Renal pelvis (tissue), 4 donors: ENCODE data around the gene TEX22. TPM values are rescaled to one million over a fixed set of nuclear protein-coding genes. Genes with fewer than 3 reads are reported as not detected.

ENCODE experiments used
- DNase-seq: peaks from one replicate; pipeline ENCODE4 v3.0.0-alpha.2; 2013
- polyA plus RNA-seq, 3 donors: library from polyadenylated mRNA; unstranded; fragments of 120-200 nt; gene quantifications; one replicate each; pipeline ENCODE4 v1.2.1, GENCODE V29; 2013; ENCODE audit not compliant: insufficient read length in 3 of 3

The TEX22 gene
- polyA plus RNA-seq, 3 donors: 1.4 to 3.6 (median 2.6) TPM

DNA sequence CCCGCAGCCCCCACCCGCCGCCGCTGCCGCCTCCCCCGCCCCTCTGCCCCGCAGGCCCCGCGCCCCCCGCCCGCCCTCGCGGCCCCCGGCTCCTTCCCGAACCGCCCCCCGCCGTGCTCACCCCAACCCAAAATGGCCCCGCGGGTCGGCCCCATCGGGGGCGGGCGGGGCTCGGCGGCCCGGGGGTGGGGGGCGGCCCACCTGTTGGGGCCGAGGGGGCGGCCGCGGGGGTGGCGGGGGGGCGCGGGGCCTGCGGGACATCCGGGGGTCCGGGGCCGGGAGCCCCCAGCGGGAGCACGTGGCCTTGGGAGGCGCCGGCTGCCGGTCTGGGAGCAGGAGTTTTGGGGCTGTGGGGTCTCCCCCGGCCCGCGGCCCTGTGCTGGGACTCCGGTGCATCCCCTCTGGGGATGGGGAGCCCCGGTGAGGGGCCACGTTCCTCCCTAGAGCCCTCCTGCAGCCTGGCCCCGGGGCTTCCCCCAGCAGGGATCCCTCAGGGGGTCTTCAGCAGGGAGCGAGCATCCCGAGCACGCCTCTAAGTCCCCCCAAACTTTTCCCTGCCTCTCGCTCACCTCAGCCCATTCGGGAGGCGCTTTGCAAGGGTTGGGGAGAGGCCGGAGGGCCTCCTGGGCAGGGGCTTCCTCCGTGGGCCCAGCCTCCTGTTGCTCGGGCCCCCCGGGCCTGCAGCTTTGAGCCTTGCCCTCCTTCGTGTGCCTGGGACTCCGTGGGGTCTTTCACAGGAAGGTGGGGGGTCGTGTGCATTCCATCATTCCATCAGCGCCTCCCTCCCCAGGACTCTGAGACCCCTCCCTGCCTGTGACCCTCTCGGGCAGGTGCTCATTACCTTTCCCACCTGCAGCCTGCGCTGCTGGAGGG is 22.0 kb downstream of the TEX22 start:
- DNase-seq: no peak

DNA sequence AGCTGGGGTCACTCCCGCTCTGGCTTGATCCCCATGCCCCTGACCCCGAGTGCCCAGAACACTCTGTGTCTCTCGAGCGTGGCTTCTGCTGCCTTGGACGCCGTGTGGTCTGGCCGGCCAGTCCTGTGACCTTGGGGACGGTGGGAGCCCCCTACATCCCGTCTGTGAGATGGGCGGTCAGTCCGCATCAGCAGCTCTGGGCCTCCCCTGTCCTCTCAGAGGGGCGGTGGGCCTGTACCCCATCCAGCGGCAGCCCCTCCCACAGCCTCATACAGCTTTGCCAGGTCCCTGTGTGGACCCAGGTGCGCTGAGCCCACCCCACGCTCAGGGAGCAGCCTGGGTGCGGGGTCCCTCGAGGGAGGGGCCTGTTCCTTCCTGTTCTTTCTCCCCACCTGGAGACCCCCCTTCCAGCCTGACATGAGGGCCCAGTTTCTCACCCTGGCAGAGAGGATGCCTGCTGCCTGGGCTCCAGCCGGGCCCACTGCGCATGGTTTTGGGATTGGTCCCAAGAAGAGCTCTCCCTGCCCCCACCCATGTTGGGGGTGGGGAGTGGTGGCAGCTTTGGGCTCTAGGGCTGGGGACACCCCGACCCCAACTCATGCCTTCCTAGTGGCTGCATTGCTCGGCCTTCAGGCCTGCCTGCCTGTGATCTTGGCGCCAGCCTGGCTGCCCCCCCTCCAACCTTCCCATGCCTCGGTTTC is 22.8 kb downstream of the TEX22 start:
- no peak for DNase-seq

DNA sequence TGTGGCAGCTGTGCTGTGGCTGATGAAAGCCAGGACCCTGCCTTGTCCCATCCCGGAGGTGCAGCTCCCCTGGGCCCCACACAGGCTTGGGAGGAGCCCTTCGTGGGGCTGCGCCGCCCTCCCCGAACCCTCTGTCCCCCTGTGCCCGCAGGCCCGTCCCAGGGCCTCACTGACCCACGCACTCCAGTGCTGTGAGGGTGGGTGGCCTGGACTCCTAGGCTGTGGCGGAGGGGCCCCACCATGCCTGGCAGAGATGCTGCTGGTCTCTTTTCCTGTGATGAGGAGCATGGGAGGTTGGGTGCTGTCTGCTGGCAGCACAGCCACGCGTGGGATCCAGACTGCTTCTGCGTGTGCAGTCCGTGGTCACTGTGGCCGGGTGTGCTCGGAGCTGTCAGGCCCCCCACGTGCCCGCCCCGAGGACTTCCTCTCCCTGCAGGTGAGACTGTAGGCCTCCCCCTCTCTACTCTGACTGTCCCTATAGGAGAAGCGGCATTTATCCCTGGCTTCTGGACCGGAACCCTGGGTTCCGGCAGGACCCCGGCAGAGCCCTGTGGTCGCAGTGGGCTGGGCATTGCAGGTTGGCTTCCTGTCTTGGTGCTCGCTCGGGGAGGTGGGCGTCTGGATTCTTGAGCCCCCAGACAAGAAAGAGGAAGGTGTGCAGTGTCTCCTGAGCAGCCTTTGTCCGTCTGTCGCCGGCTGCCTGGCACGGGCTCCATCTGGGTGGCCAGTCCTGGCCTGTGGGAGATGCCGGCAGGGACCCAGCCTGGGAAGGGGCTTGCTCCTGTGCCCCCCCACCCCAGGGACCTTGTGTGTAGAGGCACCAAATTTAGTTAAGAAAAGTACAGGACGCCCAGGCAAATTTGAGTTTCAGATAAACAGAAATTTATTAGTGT is 23.6 kb downstream of the TEX22 start:
- no peak for DNase-seq

DNA sequence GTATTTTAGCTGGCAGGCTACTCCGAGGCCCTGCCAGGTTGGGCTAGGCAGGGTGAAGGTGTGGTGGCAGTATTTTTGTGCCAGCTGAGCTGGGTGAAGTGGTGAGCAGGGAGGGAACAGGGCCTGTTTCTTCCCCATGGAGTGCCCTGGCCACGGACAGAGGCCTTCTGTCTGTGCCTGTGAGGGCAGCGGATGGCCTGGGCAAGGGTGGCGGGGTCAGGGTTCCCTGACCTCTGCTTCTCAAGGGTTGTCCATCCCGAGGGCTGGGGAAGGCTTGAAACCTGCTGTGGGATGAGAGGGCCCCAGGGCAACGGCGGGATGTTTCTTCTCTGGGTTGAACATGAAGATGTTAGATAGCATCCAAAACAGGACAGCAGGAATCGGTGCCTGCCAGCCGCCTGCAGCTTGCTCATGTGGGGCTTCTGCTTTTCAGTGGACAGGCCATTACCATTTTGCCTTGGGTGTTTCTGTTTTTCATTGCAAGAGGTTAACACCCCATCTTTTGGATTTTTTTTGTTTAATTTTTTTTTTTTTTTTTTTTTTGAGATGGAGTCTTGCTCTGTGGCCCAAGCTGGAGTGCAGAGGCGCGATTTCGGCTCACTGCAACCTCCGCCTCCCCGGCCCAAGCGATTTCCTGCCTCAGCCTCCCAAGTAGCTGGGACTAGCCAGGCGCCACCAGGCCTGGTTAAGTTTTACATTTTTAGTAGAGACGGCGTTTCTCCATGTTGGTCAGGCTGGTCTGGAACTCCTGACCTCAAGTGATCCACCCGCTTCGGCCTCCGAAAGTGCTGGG is 24.6 kb downstream of the TEX22 start:
- no peak for DNase-seq

DNA sequence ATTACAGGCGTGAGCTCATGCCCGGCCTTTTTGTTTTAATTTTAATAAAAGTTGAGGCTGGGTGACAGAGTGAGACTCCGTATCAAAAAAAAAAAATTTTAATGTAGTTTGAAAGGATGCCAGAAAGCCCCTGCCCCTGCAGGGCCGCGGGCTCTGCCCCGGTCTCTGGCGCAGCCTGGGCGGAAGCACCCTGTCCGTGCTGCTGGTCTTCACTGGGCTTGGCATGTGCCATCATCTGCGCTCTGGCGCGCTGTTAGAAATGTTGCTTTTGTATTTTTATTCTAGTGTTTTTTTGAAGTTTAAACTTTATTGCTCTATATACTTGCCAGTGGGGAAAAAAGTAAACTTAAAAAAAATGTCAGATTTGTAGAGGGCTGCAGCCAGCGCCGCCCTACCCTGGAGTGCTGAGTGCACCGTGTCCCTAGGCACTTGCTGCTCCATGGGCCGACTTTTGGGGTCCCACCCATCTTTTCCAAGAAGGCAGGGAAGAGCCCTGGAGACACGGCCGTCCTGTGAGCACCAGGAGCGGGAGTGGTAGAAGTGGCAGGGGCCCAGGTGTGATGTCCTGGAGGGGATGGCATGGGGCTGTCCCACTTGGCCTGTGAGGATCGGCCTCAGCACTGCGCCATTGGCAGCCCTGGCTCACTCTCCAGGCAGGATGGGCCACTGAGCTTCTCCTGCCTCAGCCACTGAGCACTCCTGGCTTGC is 25.3 kb downstream of the TEX22 start:
- DNase-seq: no peak

DNA sequence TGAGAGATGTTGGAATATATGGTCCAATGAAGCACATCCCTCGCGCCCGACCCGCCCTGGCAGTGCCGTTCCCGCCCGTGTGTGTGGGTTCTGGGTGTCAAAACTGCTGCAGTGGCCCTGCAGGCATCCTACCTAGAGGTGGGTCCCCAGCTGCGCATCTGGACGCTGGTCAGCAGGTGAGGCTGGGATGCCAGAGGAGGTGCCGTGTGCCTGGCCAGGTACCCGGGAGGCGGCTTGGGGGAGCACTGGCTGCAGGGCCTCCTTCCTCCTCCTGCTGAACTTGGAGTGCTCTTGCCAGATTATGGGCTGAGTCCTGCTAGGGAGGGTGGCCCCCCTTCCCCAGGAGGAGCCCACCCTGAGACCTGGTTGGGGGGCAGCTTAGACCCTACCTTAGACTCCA is 26.5 kb downstream of the TEX22 start:
- DNase-seq: no peak

DNA sequence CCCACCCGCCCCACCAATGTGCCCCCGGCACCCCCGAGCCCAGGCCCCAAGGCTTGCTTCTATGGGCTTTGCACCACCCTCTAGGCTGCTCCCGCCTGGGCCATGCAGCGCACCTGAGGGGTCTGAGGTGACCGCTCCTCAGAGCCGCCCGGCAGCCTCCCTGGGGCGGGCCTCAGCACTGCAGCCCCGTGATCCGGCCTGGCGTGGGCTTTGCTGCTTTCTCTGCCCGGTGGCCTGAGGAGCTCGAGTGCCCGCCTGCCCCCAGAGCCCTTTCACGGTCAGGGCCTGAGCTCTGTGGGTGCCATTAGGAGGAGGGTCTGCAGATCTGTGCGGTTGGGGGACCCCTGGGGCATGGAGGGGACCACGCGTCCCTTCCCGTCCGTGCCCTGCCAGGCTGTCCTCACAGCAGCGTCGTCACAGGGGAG is 27.5 kb downstream of the TEX22 start:
- no peak for DNase-seq

DNA sequence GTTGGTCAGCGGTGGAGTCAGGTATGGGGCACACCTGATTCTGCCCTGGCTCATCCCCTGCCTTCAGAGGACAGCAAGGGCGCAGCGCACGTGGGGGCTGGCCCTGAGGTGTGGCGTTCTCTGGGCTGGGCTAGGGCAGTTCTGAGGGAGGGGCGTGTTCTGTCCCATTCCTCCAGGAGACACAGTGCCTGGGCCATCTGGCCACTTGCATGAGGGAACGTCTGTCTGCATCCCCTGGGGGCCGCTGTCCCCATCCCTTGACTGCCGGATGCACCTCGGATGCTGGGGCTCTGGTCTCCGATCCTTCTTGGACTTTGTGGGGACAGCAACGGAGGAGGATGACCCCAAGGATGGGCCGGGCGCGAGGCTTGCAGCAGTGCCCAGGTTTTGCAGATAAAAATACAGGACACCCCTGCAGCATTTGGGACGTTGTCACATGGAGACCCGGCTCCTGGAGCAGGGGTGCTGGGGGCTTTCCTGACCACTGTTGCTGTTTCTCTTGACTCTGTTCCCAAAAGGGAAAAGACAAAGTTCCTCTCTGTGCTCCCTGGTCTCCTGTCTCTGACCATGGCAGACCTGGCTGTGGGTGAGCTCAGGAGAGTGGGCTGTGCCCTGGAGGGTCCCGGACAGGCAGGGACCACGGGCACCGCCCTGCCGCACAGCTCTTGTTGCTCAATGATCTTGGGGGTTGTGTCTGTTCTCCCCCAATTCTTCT is 28.2 kb downstream of the TEX22 start:
- no peak for DNase-seq

DNA sequence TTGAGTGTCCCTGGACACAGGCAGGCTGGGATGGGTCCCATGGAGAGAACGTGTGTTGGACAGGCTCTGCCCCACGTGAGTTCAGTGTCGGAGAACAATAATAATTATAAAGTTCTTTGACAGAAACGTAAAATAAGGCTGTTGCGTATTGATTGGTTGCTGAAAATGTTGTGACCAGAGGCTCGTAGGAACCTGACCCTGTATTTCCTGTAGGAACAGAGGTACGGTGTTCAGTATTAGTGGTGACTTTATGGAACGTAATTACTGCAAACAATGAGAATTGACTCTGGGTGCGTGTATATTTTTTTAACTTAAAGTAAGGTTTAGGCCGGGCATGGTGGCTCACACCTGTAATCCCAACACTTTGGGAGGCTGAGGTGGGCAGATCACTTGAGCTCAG is 29.1 kb downstream of the TEX22 start:
- no peak for DNase-seq

DNA sequence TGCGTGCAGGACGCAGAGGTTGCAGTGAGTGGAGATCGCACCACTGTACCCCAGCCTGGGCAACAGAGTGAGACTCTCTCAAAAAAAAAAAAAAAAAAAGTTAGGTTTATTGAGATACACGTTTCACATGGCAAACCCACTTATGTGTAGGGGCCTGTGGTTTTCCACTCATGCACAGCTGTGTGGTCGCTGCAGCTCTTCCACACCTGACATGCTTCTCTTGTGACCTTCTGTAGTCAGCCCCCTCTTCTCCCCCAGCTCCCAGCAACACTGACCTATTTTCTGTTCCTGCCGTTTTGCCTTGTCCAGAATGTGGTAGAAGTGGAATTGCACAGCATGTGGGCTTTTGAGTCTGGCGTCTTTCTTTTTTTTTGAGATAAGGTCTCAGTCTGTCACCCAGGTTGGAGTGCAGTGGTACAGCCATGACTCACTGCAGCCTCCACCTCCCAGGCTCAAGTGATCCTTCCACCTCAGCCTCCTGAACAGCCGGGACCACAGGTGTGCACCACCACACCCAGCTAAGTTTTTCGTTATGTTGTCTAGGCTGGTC is 29.7 kb downstream of the TEX22 start:
- no peak for DNase-seq

DNA sequence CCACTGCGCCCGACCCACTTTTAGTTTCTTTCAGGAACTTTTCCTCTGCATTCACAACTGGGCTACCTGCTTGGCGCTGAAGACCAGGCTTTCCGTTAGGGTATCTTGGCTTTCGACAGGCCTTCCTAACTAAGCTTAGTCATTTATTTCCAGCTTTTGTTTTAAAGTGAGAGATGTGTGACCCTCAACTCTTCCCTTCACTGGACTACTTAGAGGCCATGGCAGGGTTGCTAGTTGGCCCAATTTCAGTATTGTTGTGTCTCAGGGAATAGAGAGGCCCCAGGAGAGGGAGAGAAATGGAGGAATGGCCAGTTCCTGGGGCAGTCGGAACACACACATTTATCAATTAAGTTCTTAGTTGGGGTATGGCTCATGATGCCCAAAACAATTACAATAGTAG is 31.7 kb downstream of the TEX22 start:
- DNase-seq: no peak

DNA sequence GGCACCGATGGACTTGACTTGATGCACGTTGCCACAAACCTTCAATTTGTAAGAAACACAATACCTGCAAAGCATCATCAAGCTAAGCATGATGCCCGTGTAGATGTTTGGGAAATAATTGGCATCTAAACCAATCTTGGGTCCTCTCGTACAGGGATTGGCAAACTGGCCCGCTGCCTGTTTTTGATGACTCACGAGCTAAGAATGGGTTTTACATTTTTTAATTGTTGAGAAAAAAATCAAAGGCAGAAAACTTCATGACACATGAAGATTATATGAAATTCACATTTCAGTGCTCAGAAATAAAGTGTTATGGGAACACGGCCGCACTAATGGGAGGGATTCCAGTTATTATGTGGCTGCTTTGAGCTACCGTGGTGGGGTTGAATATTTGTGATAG is 32.2 kb downstream of the TEX22 start:
- DNase-seq: no peak

DNA sequence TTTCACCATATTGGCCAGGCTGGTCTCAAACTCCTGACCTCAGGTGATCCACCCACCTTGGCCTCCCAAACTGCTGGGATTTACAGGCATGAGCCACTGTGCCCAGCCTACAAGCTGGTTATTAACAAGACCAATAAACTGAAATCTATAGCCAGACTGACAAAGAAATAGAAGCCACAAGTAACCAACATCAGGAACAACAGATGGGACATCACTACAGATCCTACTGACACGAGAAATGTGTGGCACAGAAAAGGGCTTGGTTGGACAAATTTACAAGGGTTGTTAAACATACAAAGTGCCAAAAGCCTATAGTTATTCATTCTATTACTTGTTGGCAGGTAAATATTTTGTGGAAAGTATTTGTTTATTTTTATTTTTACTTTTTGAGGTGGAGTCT is 32.9 kb downstream of the TEX22 start:
- no peak for DNase-seq

DNA sequence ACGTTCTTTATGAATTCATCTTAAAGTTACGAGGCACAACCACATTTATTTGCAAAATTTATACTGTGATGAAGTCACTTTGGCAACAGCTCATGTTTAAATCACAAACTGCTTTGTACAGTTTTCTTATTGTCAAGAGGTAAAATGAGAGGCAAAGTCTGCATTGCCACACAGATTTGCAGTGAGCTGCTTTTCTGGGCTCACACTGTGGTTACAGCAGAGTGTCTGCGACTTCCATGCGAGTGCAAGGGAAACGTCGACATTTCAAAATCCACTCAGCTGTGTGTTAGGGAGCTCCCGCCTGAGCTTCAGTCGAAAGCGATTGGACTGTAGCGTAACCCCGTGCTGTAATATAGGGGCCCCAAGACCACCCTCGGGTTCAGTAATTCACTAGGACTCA is 34.3 kb downstream of the TEX22 start:
- no peak for DNase-seq

DNA sequence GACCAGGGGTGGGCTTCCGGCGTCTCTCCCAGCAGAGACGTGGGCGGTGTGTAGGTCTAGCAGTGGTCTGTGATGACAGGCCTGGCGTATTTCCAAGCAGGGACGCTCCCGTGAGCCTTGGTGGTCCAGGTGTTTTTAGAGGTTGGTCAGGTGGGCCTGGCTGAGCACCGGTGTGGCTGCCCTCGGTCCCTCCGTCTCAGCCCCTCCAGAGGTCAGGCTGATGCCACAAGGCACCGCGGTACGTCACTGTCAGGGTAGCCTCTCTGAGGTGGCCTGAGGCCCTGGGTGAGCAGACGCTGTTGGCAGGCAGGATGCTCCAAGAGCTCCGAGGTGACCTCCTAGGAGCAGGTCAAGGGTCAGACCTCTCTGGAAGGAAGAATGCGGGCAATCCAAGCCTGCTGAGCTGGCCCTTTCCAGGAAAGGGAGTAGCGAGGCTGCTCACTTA is 34.8 kb downstream of the TEX22 start:
- DNase-seq: no peak

DNA sequence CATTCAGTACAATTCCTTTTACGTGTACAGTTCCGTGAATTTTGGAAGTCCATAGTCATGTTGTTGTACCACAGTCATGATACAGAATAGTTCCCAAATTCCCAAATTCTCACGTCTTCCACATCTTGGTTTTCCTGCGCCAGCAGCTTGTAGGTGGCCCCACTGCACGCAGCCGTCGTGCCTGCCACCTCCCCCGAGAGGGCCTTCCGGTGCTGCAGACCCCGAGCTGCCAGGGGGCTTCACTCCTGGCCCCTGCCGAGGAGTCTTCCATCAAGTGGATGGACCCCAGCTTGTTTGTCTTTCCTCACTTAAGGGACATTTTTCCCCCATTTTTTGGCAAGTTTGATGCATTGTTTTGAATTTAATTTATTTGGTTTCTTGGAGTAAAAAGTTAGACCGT is 38.1 kb downstream of the TEX22 start:
- no peak for DNase-seq

DNA sequence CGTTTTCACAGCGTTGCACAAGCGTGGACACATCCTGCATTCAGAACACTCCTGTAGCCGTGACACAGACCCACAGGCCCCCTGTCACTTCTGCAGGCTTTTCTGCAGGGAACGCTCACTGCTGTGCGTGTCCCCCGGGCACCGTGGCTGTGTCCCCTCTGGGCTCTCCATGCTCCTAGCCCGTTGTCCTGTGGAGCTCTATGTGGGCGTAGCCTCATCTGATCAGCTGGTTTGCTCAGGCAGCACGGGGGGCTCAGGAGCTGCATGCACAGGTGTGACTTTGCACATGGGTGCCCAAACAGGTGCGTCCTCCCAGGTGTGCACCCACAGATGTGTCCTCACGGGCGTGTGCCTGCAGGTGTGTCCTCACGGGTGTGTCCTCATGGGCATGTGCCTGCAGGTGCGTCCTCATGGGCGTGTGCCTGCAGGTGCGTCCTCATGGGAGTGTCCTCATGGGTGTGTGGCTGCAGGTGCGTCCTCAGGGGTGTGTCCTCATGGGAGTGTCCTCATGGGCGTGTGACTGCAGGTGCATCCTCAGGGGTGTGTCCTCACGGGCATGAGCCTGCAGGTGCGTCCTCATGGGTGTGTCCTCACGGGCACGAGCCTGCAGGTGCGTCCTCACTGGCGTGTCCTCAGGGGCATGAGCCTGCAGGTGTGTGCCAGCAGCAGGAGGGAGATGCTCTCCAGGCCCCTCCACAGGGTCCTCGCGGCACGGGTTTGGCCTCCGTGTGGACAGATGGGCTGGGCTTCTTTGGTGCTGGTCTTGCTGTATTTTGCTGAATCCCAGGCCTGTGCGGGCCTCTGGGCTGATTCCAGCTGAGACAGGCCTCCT is 38.8 kb downstream of the TEX22 start:
- DNase-seq: no peak

DNA sequence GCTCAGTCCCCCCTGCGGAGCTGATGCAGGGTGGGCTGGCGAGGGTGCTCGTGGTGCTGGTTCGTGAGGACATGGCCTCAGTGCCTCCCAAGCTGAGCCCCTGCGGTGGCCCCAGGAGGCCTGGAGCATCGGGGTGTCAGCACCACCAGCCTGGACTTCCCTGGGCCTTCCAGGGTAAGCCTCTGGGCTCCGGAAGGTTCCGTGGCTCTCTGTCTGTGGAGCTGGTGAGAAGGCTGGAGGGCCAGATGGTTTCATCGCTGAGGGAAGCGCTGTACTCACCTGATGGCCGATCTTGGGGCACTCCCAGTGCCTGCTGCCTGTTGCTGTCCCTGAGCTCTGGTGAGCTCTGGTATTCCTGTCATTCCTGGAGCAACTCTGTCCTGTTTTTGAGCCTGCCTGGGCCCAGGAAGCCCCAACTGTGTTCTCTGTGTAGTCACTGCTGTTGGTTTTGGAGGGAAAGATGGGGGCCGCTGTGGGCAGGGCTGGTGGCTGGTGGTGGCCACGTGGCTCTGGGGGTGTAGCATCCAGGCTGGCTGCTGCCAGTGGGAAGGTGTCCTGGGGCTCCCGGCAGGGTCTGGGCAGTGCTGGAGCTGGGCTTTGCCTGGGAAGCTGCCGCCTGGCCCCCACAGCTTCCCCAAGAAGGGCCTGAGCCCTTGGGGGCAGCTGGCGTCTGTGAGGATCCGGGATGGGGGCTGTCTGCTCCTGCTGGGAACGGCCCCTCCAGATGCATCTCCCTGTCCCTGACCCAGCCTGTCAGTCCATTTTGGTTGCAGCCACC is 39.6 kb downstream of the TEX22 start:
- DNase-seq: no peak
